Measurements from ENCODE around the gene C18orf63.

DNA sequence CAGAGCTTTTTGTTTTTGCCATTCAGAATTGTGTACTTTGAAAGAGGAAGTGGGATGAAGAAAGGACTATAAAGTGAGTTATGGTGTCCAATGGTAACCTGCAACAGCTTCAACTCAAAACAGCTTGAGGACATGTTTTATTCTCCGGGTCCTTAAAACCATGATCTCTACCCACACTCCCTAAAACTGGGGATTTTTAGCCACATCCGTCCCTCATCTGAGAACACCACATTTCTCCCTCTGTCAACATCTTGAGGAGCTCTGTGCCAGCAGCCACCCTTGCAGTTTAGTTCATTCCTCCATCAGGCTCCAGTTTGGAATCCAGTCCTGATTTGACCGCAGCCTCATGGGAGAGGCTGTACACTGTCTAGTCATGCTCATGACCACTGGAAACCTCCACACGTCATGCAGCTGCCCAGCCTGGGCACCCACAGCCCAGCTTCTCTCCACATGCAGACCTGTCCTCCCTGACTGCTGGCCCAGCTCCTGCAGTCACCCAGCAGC is 62.6 kb downstream of the C18orf63 start:
- TF ChIP-seq POLR2AphosphoS5 (IDR thresholded peaks at IDR 0.05; ENCODE audit: low read depth, low read length): no peak
- TF ChIP-seq, protein P1, sequence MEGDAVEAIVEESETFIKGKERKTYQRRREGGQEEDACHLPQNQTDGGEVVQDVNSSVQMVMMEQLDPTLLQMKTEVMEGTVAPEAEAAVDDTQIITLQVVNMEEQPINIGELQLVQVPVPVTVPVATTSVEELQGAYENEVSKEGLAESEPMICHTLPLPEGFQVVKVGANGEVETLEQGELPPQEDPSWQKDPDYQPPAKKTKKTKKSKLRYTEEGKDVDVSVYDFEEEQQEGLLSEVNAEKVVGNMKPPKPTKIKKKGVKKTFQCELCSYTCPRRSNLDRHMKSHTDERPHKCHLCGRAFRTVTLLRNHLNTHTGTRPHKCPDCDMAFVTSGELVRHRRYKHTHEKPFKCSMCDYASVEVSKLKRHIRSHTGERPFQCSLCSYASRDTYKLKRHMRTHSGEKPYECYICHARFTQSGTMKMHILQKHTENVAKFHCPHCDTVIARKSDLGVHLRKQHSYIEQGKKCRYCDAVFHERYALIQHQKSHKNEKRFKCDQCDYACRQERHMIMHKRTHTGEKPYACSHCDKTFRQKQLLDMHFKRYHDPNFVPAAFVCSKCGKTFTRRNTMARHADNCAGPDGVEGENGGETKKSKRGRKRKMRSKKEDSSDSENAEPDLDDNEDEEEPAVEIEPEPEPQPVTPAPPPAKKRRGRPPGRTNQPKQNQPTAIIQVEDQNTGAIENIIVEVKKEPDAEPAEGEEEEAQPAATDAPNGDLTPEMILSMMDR (IDR thresholded peaks at IDR 0.05 in 2 of 3, conservative IDR thresholded peaks at IDR 0.05 in 1 of 3; ENCODE audit: borderline replicate concordance in 1 of 3, insufficient read depth in 1 of 3, low read depth in 2 of 3, low read length in 2 of 3): no peak
- TF ChIP-seq ZFX (IDR thresholded peaks at IDR 0.05): no peak
- no peak for TF ChIP-seq POLR2A (IDR thresholded peaks at IDR 0.05; ENCODE audit: borderline replicate concordance, extremely low read depth, insufficient read depth, insufficient read length)
- no peak for TF ChIP-seq CEBPB (IDR thresholded peaks at IDR 0.05; ENCODE audit: low read depth)
- no peak for TF ChIP-seq EZH2 (IDR thresholded peaks at IDR 0.05)
- TF ChIP-seq EZH2phosphoT487 (IDR thresholded peaks at IDR 0.05; ENCODE audit: borderline replicate concordance): no peak
- TF ChIP-seq SP1 (IDR thresholded peaks at IDR 0.05; ENCODE audit: low read depth): no peak
- no peak for TF ChIP-seq JUND (IDR thresholded peaks at IDR 0.05)

Data from HCT116 (cell line).